Measurements from ENCODE around the gene SEMA3G. TPM values are rescaled to one million over a fixed set of nuclear protein-coding genes. Genes with fewer than 3 reads are reported as not detected.

The SEMA3G gene
- total RNA-seq, 4 donors from 2014 or later = 0.34 to 9.8 (median 3.4) TPM

- 80 to 96% methylated on average over 4 to 10 of the region's 25 CpGs for WGBS, 2 donors
- no peak for DNase-seq
- H3K36me3 ChIP-seq = peaks cover 0 to 56% (median 11%) of the 10 kb centered on the region in 3 donors
Measured at GRCh38 chr3:52396011-52396906, 48.6 kb downstream of the SEMA3G start.

GRCh38 chr3:52395503-52395865 is 49.4 kb downstream of the SEMA3G start:
- no peak for DNase-seq
- intact Hi-C loops (cut with DNase I) = no loop called here
- WGBS, 2 donors = 58 to 61% methylated on average over 2 to 5 of the region's 8 CpGs
- Histone ChIP-seq H3K9me3 (no peaks in the 10 kb centered on the region), H3K4me3 (no peak overlapping the region), H3K4me1 (peaks cover 0 to 10% (median 0%) of the 10 kb centered on the region in 3 donors), H3K36me3 (peaks cover 0 to 56% (median 3%) of the 10 kb centered on the region in 3 donors), H3K27me3 (no peaks in the 10 kb centered on the region), H3K27ac (no peak overlapping the region)
- no peak for TF ChIP-seq CTCF (IDR thresholded peaks at IDR 0.05)
- TF ChIP-seq POLR2A (IDR thresholded peaks at IDR 0.05) = no peak

More at GRCh38 chr3:52396011-52396906, 48.6 kb downstream of the SEMA3G start:
- Histone ChIP-seq H3K27ac (no peak overlapping the region), H3K4me3 (no peak overlapping the region), H3K4me1 (peaks cover 0 to 12% (median 0%) of the 10 kb centered on the region in 3 donors), H3K27me3 (no peaks in the 10 kb centered on the region), H3K9me3 (no peaks in the 10 kb centered on the region)
- intact Hi-C loops (cut with DNase I) = no loop called here
- no peak for TF ChIP-seq POLR2A (IDR thresholded peaks at IDR 0.05)

- Histone ChIP-seq H3K36me3 (peaks cover 0 to 50% (median 0%) of the 10 kb centered on the region in 3 donors), H3K4me3 (no peak overlapping the region), H3K27ac (no peak overlapping the region), H3K27me3 (no peaks in the 10 kb centered on the region), H3K9me3 (no peaks in the 10 kb centered on the region), H3K4me1 (peaks cover 0 to 4% (median 0%) of the 10 kb centered on the region in 3 donors)
- 89 to 100% methylated on average over 1 to 5 of the region's 10 CpGs for WGBS, 2 donors
- intact Hi-C loops (cut with DNase I) = no loop called here
- TF ChIP-seq POLR2A (IDR thresholded peaks at IDR 0.05) (no peak), CTCF (IDR thresholded peaks at IDR 0.05) (no peak)
- no peak for DNase-seq
Measured at GRCh38 chr3:52394751-52395502, 50.0 kb downstream of the SEMA3G start.

DNA sequence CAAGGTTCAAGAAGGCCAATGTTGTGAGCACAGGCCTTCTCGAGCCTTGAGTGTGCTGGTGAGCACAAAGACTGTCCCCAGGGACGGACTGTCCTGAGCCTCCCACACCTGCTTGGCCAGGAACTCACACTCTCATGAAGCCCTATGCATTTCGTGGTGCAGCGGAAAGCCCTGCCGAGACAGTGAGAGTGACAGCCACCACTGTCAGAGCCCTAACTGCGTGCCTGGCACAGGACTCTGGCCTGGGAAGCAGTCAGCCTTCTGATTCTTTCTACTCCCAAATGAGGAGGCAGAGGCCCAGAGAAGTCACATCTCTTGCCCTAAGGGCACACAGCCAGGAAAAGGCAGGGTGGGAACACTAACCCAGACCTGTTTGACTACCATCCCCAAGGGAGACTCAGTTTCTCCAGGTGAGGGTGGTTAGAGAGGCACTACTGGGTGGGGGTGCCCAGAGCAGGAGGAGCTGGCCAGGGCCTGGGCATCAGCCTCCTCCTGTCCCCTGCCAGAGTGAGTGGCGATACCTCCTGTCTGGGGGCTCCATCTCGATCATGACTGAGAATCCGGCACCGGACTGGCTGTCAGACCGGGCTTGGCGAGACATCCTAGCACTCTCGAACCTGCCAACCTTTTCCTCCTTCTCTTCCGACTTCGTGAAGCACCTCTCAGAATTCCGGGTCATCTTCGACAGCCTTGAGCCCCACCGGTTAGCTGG is 50.8 kb downstream of the SEMA3G start:
- Histone ChIP-seq H3K4me3 (no peak overlapping the region), H3K27ac (no peak overlapping the region), H3K4me1 (no peaks in the 10 kb centered on the region), H3K9me3 (no peaks in the 10 kb centered on the region), H3K27me3 (no peaks in the 10 kb centered on the region), H3K36me3 (peaks cover 0 to 45% (median 0%) of the 10 kb centered on the region in 3 donors)
- intact Hi-C loops (cut with DNase I) = no loop called here
- WGBS, 2 donors = 91 to 95% methylated on average over 9 to 16 of the region's 18 CpGs
- no peak for DNase-seq
- no peak for TF ChIP-seq CTCF (IDR thresholded peaks at IDR 0.05)
- no peak for TF ChIP-seq POLR2A (IDR thresholded peaks at IDR 0.05)

- peaks cover 0 to 48% (median 0%) of the 10 kb centered on the region in 3 donors for H3K36me3 ChIP-seq
- 76 to 90% methylated on average over 4 to 13 of the region's 18 CpGs for WGBS, 2 donors
- intact Hi-C loops (cut with DNase I) = no loop called here
- DNase-seq = no peak
- no peaks in the 10 kb centered on the region for H3K9me3 ChIP-seq
- H3K4me1 ChIP-seq = no peaks in the 10 kb centered on the region
- TF ChIP-seq CTCF (IDR thresholded peaks at IDR 0.05) (no peak), POLR2A (IDR thresholded peaks at IDR 0.05) (no peak)
- H3K27me3 ChIP-seq = no peaks in the 10 kb centered on the region
- no peak overlapping the region for H3K4me3 ChIP-seq
- H3K27ac ChIP-seq = no peak overlapping the region
Measured at GRCh38 chr3:52393131-52393807, 51.6 kb downstream of the SEMA3G start.
